ENCODE measurements around the gene RMI2.
"Not testable (repeated sequence)": the region's sequence is repeated elsewhere in the genome, so short reads cannot be mapped to it uniquely, and the experiment has no call there.

The RMI2 gene

DNA sequence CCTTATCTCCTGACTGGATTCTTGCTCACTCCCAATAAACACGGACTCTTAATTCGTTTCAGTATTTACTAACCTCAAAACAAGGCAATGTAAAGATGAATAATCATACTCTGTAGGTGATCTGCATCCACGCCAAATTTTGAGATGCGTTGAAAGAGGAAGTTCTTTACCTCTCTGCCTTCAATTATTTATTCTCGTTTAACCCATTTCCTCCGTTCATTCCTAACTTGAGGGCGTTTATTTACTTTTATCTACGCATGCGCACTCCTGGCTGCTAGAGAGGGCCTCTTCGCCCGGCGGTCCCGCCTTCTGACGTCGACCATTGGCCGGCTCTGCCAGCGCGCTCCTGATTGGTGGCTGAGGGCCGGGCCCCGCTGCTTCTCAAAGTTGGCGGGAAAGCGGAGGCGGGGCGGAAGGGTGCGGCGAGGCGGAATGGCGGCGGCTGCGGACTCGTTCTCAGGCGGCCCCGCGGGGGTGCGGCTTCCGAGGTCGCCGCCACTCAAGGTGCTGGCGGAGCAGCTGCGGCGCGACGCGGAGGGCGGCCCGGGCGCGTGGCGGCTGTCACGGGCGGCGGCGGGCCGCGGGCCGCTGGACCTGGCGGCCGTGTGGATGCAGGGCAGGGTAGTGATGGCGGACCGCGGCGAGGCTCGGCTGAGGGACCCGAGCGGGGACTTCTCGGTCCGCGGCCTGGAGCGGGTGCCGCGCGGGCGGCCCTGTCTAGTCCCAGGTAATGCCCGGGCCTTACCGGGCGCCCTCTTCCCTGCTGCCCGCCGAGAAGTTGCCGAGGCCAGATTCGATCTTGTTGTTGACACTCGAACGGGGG lies at the start of gene RMI2:
TSS of gene RMI2 (plus strand) at position 420 of the 823 bp plus-strand sequence. CDS start at position 433, 13 bp downstream.
- peak; percentile 95 for DNase-seq

- no peak for DNase-seq
These were observed 49.6 kb upstream of the RMI2 start for GRCh38 chr16:11295672-11296071.

- DNase-seq, result no peak
These were observed 48.9 kb upstream of the RMI2 start for GRCh38 chr16:11296351-11296705.

DNA sequence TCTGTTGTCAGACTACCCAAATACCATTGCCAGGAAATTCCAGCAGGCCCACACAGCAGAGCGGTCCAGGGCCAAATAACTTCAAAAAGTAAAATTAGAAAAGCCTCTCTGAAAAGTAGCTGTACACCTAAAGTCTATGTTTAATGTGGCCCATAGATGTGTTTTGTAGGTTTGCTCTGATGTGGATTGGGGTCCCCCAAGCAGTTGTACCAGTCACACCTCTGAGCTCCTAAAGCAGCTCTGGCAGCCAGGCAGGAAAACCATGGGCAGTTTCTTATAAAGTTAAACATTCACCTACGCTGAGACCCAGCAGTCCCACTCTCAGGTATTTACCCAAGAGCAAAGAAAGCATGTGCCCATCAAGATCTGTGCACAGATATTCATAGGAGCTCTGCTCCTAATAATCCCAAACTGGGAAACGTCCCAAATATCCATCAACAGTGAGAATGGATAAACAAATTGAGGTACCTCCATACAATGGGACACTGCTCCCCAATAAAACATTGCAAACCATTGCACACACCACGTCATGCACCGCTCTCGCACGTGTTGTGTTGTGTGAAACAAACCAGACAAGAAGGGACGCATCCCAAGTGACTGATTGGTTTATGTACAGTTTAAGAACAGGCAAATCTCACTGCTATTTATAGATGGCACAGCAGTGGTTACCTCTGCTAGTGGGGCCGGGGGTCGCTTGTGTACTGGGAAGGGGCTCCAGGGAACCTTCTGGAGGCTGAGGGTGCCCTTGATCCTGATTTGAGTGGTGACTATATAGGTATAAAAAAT lies 48.4 kb upstream of the RMI2 start:
- no peak for DNase-seq

DNA sequence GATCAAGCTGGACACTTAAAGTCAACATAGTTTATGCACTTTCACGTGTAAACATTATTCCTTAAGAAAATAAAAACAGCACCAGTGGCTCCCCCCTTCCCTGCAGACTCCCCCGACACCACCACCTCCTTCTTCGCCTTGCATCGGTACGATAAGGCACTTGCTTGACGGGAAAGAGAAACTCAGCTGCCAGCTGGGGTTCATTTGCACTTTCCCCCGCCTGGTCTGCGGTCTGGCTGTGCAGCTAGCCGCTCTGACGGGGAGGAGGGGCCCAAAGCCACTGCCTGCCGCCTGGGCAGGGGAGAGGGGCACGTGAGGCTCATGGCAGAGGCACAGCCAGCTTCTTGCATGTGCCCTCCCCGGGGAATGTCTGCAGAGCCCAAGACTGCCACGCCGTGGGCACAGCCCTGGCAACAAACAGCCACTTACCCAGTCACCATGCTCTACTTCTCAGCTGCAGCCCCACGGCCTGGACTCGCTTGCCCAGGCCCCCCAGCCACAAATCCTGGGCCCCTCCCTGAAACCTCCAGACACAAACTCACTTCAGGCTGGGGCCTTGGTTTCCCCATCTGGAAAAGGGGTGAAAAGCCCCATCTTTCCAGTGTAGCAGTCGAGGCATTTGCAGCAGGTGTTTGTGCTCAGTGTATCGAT lies 47.6 kb upstream of the RMI2 start:
- DNase-seq, result peak; percentile 66

DNA sequence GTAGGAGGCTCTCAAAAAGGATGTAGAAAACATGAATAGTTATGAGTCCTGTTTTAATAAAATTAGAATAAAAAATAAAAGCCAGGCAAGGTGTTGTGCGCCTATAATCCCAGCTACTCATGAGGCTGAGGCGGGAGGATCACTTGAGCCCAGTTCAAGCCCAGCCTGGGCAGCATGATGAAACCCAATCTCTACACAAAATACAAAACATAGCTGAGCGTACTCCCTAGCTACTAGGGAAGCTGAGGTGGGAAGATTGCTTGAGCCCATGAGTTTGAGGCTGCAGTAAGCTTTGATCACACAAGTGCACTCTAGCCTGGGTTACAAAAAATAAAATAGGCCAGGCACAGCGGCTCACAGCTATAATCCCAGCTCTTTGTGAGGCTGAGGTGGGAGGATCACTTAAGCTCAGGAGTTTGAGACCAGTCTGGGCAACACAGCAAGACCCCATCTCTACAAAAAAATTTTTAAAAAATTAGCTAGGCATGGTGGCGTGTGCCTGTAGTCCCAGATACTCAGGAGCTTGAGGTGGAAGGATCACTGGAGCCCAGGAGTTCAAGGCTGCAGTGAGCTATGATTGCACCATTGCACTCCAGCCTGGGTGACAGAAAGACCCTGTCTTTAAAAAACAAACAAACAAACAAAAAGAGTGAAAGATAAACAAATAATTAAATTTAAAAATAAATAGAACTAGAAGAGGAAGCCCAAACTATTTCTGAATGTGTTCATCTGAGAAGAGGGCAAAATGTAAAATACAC lies 46.9 kb upstream of the RMI2 start:
- no peak for DNase-seq

DNA sequence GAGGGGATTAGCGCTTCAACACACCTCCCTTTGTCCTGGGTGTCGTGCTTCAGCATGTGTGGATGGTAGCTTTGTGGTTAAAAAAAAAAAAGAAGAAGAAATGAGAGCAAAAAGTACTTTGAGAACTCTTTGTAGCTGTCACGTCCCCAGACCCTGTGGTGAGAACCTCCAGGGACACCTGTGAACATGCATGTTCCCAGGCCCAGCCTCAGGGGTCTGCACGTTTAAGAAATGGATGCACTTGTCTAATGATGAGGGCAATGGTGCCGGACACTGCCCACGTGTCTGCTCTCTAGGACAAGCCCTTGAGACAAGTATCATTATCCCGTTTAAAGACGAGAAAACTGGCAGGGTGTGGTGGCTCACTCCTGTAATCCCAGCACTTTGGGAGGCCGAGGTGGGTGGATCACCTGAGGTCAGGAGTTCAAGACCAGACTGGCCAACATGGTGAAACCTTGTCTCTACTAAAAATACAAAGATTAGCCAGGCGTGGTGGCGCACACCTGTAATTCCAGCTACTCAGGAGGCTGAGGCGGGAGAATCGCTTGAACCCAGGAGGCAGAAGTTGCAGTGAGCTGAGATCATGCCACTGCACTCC lies 46.2 kb upstream of the RMI2 start:
- not testable (repeated sequence) for DNase-seq

GRCh38 chr16:11299865-11300559 lies 45.2 kb upstream of the RMI2 start:
- DNase-seq, result no peak

DNA sequence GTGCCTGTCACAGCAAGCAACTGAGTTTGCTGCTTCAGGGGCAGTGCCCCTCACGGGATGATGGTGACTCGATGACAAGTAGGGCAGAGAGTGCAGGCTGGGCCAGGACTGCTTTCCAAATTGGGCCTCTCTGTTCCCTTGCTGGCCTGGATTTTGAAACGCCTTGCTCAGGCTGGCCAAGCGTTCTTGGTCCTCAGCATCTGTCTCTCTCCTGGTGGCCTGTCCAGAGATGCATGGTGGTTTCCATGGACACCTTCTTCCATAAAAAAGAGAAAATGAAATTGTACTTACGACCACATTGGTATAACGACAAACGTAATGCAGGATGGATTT lies 44.7 kb upstream of the RMI2 start:
- DNase-seq, result no peak

DNA sequence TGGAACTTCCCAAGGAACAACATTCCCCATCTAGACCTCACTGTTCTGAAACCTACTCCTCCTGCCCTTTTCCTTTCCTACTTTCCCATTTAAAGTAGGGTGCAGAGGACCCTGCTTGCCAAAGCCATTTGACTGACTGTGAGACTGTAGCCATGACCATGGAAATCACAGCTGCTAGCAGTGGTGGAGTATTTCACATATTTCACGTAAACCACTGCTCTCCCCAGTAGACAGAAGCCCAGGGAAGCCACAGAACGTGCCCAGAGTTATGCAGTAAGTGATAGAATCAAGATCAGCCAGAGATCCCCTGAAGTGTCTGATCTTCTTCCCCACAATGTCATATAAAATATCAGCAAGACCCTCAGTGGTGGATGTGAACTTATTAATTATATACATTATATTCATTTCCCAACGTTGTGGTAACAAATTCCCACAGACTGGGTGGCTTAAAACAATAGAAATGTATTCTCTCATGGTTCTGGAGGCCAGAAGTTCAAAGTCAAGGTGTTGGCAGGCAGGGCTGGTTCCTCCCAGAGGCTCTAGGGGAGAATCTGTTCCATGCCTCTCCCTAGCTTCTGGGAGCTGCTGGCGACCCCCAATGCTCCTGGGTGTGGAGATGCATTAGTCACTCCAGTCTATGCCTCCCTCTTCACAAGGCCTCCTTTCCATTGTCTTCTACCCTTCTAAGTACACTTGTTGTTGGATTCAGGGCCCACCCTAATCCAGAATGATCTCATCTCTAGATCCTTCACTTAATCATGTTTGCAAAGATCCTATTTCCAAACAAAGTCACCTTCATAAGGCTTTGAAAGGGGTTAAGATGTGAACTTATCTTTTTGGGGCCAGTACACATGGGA lies 43.4 kb upstream of the RMI2 start:
- DNase-seq, result no peak

DNA sequence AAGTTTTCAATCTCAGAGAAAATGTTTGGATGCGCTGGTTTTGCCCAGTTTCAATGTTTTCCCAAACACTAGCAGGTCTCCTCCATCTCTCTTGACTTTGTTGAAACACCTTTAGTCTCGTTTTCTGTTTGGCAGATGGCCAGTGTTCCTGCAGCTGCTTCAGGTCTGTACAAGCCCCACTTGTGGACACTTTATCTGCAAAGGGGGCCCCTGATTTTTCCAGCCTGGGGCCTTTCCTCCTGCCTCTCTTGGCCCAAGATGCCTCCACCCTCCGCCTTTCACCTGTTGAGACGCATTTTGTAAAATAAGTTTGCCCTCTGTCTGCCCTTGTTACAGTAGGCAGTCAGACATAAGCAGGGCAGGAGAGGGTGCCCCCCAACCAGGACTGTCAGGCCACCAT lies 42.3 kb upstream of the RMI2 start:
- DNase-seq, result no peak

GRCh38 chr16:11303405-11304138 lies 41.7 kb upstream of the RMI2 start:
- no peak for DNase-seq

DNA sequence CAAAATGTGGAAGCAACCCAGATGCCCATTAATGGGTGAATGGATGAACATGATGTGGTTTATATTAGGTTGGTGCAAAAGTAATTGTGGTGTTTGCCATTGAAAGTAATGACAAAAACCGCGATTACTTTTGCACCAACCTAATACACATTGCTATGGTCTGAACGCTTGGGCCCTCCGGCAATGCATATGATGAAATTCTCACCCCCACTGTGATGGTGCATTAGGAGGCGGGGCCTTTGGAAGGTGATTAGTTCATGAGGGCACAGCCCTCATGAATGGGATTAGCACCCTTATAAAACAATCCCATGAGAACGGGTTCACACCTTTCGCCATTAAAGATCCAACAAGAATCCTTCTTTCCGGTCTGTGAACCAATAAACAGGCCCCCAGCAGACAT lies 38.9 kb upstream of the RMI2 start:
- no peak for DNase-seq

DNA sequence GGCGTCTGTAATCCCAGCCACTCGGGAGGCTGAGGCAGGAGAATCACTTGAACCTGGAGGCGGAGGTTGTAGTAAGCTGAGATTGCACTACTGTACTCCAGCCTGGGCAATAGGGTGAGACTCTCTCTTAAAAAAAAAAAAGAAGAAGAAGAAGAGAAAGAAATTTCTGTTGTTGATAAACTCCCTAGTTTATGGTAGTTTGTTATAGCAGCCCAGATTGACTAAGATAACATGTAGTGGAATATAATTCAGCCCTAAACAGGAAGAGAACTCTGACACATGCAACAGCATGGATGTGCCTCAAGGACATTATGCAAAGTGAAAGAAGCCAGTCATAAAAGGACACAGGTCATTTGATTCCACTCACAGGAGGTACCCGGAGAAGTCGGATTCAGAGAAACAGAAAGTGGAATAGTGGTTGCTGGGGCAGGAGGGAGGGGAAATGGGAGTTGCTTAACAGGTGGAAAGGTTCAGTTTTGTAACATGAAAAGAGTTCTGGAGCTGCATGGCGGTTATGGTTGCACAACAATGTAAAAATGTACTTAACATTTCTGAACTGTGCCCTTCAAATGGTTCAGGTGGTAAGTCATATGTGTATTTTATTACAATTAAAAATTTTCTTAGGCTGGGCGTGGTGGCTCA lies 38.1 kb upstream of the RMI2 start:
- DNase-seq, result no peak

GRCh38 chr16:11307639-11308492 lies 37.4 kb upstream of the RMI2 start:
- DNase-seq, result no peak

DNA sequence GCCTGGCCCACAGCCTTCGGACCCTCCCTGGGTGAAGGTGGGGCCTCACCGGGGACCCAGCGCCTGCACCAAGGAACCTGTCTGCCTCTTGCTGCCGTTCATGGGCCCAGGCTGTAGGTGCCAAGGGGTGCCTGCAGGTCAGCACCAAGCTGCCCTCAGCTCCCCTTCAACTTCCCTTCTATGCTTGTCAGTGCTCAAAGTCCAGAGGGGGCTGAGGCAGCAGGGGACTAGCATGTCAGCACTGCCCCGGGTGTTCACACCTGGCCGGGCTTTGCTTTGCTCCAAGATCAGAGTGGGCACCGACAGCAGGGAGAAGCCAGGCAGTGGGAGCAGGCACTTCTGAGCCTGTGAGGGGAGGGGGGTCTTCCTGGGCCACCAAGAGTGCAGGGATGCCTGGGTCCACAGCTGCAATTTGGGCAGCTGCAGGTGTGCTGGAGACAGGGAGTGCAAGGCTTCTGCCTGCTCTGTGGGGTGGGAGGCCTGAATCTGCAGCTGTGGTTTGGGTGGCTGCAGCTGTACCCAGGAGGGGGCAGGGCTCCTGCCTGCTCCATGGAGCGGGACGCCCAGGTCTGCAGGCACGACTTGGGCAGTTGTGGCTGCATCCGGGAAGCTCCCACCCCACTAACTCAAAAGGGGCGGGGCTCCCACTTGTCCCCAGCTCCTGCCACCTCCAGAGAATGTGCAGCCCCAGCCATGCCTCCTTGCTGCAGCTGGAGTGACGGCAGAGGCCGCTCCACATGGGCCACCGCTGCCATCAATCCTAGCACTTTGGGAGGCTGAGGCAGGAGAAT lies 36.6 kb upstream of the RMI2 start:
- no peak for DNase-seq

GRCh38 chr16:11309895-11310633 lies 35.2 kb upstream of the RMI2 start:
- DNase-seq, result no peak
